ENCODE data around the gene KRTAP1-5. TPM values are rescaled to one million over a fixed set of nuclear protein-coding genes. Genes with fewer than 3 reads are reported as not detected.

KRTAP1-5 gene
- total and polyA plus RNA-seq, 2 experiments from 2014 or later: not detected

DNA sequence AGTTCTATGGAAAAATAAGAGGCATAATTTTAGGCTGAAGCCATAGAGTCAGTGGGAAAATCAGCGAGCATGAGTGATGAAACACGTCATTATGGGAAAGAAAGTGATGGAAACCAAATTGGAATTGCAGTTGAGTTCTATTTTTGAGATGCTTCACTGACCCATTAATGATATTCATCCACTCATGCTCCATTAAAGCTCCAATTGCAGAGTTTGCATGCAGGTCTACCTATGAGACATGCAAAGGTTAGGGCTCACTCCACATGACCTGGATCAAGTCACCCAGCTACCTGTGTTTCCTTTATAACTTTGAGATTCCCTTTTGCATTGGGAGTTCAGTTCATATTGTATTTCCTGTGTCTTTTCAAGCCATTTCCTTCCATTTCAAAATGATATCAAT is 46.7 kb upstream of the KRTAP1-5 start:
- Histone ChIP-seq H3F3A (replicated peaks; ENCODE audit: low read depth) (no peaks in the 10 kb centered on the region), H3K27ac (ENCODE audit: low read depth) (no peak overlapping the region), H3K4me1 (ENCODE audit: insufficient read depth) (no peaks in the 10 kb centered on the region), H3K4me2 (no peak overlapping the region), H3K4me3 (no peak overlapping the region), H2AFZ (no peak overlapping the region), H3K9me2 (ENCODE audit: insufficient read depth) (peaks cover 5% of the 10 kb centered on the region), H3K79me2 (replicated peaks; ENCODE audit: insufficient read depth) (no peaks in the 10 kb centered on the region), H3K36me3 (ENCODE audit: insufficient read depth) (no peaks in the 10 kb centered on the region), H3K27me3 (ENCODE audit: insufficient read depth) (no peaks in the 10 kb centered on the region), H4K20me1 (replicated peaks; ENCODE audit: insufficient read depth) (no peaks in the 10 kb centered on the region)
- ATAC-seq (no peak), DNase-seq (ENCODE audit: low spot score) (no peak)
- TF ChIP-seq ZNF114 (CRISPR knock-in tag; IDR thresholded peaks at IDR 0.05) (no peak), CTCF (conservative IDR thresholded peaks at IDR 0.05; ENCODE audit: low read depth in 2 of 2) (no peak), CREB1 (CRISPR knock-in tag; IDR thresholded peaks at IDR 0.05; ENCODE audit: low read depth) (no peak), NANOG (IDR thresholded peaks at IDR 0.05; ENCODE audit: borderline replicate concordance) (no peak), REST (IDR thresholded peaks at IDR 0.05; ENCODE audit: unreplicated experiment) (no peak), EZH2 (IDR thresholded peaks at IDR 0.05; ENCODE audit: low read depth, unreplicated experiment) (no peak), EZH2phosphoT487 (IDR thresholded peaks at IDR 0.05; ENCODE audit: unreplicated experiment) (no peak), ZNF331 (CRISPR knock-in tag; IDR thresholded peaks at IDR 0.05; ENCODE audit: low read depth) (no peak), STAT1 (IDR thresholded peaks at IDR 0.05; ENCODE audit: unreplicated experiment) (no peak), ZNF462 (CRISPR knock-in tag; IDR thresholded peaks at IDR 0.05) (no peak), JUNB (IDR thresholded peaks at IDR 0.05; ENCODE audit: unreplicated experiment) (no peak), POLR2AphosphoS5 (IDR thresholded peaks at IDR 0.05; ENCODE audit: low read depth) (no peak)
- TF ChIP-seq, protein P1, sequence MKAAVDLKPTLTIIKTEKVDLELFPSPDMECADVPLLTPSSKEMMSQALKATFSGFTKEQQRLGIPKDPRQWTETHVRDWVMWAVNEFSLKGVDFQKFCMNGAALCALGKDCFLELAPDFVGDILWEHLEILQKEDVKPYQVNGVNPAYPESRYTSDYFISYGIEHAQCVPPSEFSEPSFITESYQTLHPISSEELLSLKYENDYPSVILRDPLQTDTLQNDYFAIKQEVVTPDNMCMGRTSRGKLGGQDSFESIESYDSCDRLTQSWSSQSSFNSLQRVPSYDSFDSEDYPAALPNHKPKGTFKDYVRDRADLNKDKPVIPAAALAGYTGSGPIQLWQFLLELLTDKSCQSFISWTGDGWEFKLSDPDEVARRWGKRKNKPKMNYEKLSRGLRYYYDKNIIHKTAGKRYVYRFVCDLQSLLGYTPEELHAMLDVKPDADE (IDR thresholded peaks at IDR 0.05): no peak
- Mint-ChIP-seq H3K27ac (no peak overlapping the region), H3K9me3 (no peaks in the 10 kb centered on the region; the same call in 2 of the 3 replicates), H3K27me3 (ENCODE audit: insufficient read depth, low read depth, poor library complexity) (no peaks in the 10 kb centered on the region), H3K4me3 (no peak overlapping the region), H3K4me1 (no peaks in the 10 kb centered on the region), H3K36me3 (ENCODE audit: low read depth) (no peaks in the 10 kb centered on the region)

Measured in GM23338 (cell line).